Sigmoid colon (tissue), 7 donors: ENCODE results near the gene CIC. TPM values are rescaled to one million over a fixed set of nuclear protein-coding genes. Genes with fewer than 3 reads are reported as not detected.

Source experiments
- DNase-seq: peaks from one replicate; pipeline ENCODE4 v3.0.0-alpha.2; 2019
- H3K27ac ChIP-seq, 4 donors: fragments of 200-600 bp; sonication (generic); one replicate each; pipeline ENCODE4 v1.5.1; 2016 to 2019; ENCODE audit warnings: mild to moderate bottlenecking in 1 of 4
- H3K27me3 ChIP-seq, 3 donors: fragments of 200-600 bp; sonication (generic); one replicate each; pipeline ENCODE4 v1.5.1; 2019; ENCODE audit warnings: mild to moderate bottlenecking in 1 of 3
- H3K36me3 ChIP-seq, 4 donors: fragments of 200-600 bp; sonication (generic); one replicate each; pipeline ENCODE4 v1.5.1; 2016 to 2019
- H3K4me1 ChIP-seq, 4 donors: fragments of 200-600 bp; sonication (generic); one replicate each; pipeline ENCODE4 v1.5.1; 2017 to 2019
- H3K4me3 ChIP-seq, 4 donors: fragments of 200-600 bp; sonication (generic); one replicate each; pipeline ENCODE4 v1.5.1; 2017 to 2019; ENCODE audit warnings: mild to moderate bottlenecking in 2 of 4, moderate library complexity in 1 of 4
- H3K9me3 ChIP-seq, 4 donors: fragments of 200-600 bp in 3 of 4; sonication (generic) in 3 of 4; one replicate each; pipeline versions ENCODE4 v1.5.1 to v1.6.1; 2013 to 2019
- CTCF ChIP-seq, 4 experiments: fragments of 450-650 bp in 3 of 4; fragments of 200-600 bp in 1 of 4; IDR thresholded peaks; one replicate each; pipeline ENCODE4 v1.5.1; 2016 to 2019; ENCODE audit warnings: antibody characterized with exemption in 4 of 4, mild to moderate bottlenecking in 3 of 4, moderate library complexity in 2 of 4
- EP300 ChIP-seq, 4 donors: sonication (generic); formaldehyde crosslinking; IDR thresholded peaks; one replicate each; pipeline ENCODE4 v1.6.1; 2017; ENCODE audit warnings: antibody characterized with exemption in 4 of 4
- POLR2A ChIP-seq, 2 donors: fragments of 450-650 bp; IDR thresholded peaks; one replicate each; pipeline ENCODE4 v1.6.1; 2016; ENCODE audit warnings: antibody characterized with exemption in 2 of 2, mild to moderate bottlenecking in 2 of 2, moderate library complexity in 2 of 2
- POLR2AphosphoS5 ChIP-seq, 4 donors: sonication (generic); formaldehyde crosslinking; IDR thresholded peaks; one replicate each; pipeline ENCODE4 v1.6.1; 2017; ENCODE audit warnings: antibody characterized with exemption in 4 of 4
- WGBS, 2 donors: extraction: QIAGEN DNeasy Blood & Tissue Kit; methylation state at CpG; one replicate each; pipeline ENCODE4 v1.1.7; 2013; 5-methylcytosine and 5-hydroxymethylcytosine counted together
- intact Hi-C: fragments of 100-400 bp; cut with DNase I; formaldehyde crosslinking; loops from one replicate; pipeline ENCODE4 v1.15.1; 2023
- polyA plus RNA-seq, 3 donors: library from polyadenylated mRNA; stranded (reverse); fragments of 200-250 nt; gene quantifications; one replicate each; pipeline ENCODE4 v1.2.3, GENCODE V29; 2013
- total RNA-seq, 4 donors: library from RNA; depleted of rRNA; stranded (reverse); fragments of >200 nt; gene quantifications; one replicate each; pipeline ENCODE4 v1.1.0, GENCODE V29; 2016
- donor health status: healthy with polysubstance abuse.
- donor health status: Bipolar disorder and iron deficiency.
- donor health status: healthy.

Gene CIC
- total and polyA plus RNA-seq, 7 donors, result 8.4 to 42.1 (median 20.0) TPM

- no peak for DNase-seq
- Histone ChIP-seq H3K36me3 (no peaks in the 10 kb centered on the region), H3K27ac (no peak overlapping the region), H3K4me1 (peaks cover 0 to 14% (median 13%) of the 10 kb centered on the region in 4 donors), H3K9me3 (no peaks in the 10 kb centered on the region), H3K4me3 (no peak overlapping the region), H3K27me3 (peaks cover 9 to 51% (median 37%) of the 10 kb centered on the region in 3 donors)
- TF ChIP-seq CTCF (IDR thresholded peaks at IDR 0.05), result no peak
- TF ChIP-seq POLR2AphosphoS5 (IDR thresholded peaks at IDR 0.05), result no peak
- TF ChIP-seq POLR2A (IDR thresholded peaks at IDR 0.05), result no peak
- TF ChIP-seq EP300 (IDR thresholded peaks at IDR 0.05), result no peak
- intact Hi-C loops, result no loop called here
- 92 to 93% methylated on average over 14 of the region's 14 CpGs for WGBS, 2 donors
Observed at GRCh38 chr19:42309686-42310085, 40.6 kb downstream of the CIC start.

- Histone ChIP-seq H3K4me1 (peaks cover 0 to 14% (median 13%) of the 10 kb centered on the region in 4 donors), H3K27me3 (peaks cover 9 to 54% (median 39%) of the 10 kb centered on the region in 3 donors), H3K9me3 (no peaks in the 10 kb centered on the region), H3K36me3 (no peaks in the 10 kb centered on the region), H3K4me3 (no peak overlapping the region), H3K27ac (no peak overlapping the region)
- WGBS, 2 donors, result 79 to 80% methylated on average over 2 of the region's 2 CpGs
- no peak for DNase-seq
- intact Hi-C loops, result no loop called here
- no peak for TF ChIP-seq EP300 (IDR thresholded peaks at IDR 0.05)
- TF ChIP-seq POLR2A (IDR thresholded peaks at IDR 0.05), result no peak
- TF ChIP-seq CTCF (IDR thresholded peaks at IDR 0.05), result no peak
Observed at GRCh38 chr19:42311657-42312056, 42.6 kb downstream of the CIC start.

GRCh38 chr19:42312370-42312769 lies 43.3 kb downstream of the CIC start:
- no peaks in the 10 kb centered on the region for H3K9me3 ChIP-seq

GRCh38 chr19:42313096-42313839 lies 44.2 kb downstream of the CIC start, which contains the start of gene TMEM145:
Gene TMEM145 (plus strand): TSS chr19:42313309. CDS start chr19:42313377, 68 bp downstream.
- H3K27me3 ChIP-seq, result peaks cover 9 to 54% (median 39%) of the 10 kb centered on the region in 3 donors
- H3K4me1 ChIP-seq, result peaks cover 0 to 14% (median 13%) of the 10 kb centered on the region in 4 donors
- intact Hi-C loops, result no loop called here
- H3K9me3 ChIP-seq, result no peaks in the 10 kb centered on the region
- peak within 1 kb of the TSS; percentile 13 to 52 (median 40) for H3K4me3 ChIP-seq
- no peaks in the 10 kb centered on the region for H3K36me3 ChIP-seq
- 1% methylated on average over 67 of the region's 67 CpGs for WGBS, 2 donors
- H3K27ac ChIP-seq, result no peak within 1 kb of the TSS
- TF ChIP-seq EP300 (IDR thresholded peaks at IDR 0.05) (no peak), POLR2A (IDR thresholded peaks at IDR 0.05) (no peak), POLR2AphosphoS5 (IDR thresholded peaks at IDR 0.05) (no peak), CTCF (IDR thresholded peaks at IDR 0.05) (no peak)
- no peak for DNase-seq

More at GRCh38 chr19:42312370-42312769, 43.3 kb downstream of the CIC start:
- Histone ChIP-seq H3K4me3 (no peak overlapping the region), H3K27me3 (peaks cover 9 to 54% (median 39%) of the 10 kb centered on the region in 3 donors), H3K36me3 (no peaks in the 10 kb centered on the region), H3K4me1 (peaks cover 0 to 14% (median 13%) of the 10 kb centered on the region in 4 donors), H3K27ac (no peak overlapping the region)
- no peak for DNase-seq
- no peak for TF ChIP-seq POLR2A (IDR thresholded peaks at IDR 0.05)
- no peak for TF ChIP-seq POLR2AphosphoS5 (IDR thresholded peaks at IDR 0.05)
- TF ChIP-seq EP300 (IDR thresholded peaks at IDR 0.05), result no peak
- no peak for TF ChIP-seq CTCF (IDR thresholded peaks at IDR 0.05)
- 75 to 88% methylated on average over 5 of the region's 5 CpGs for whole genome bisulfite sequencing, 2 donors
- intact Hi-C loops, result no loop called here
